CD4-positive, alpha-beta memory T cell (primary cell): Measurements from ENCODE around the gene VWCE. TPM values are rescaled to one million over a fixed set of nuclear protein-coding genes. Genes with fewer than 3 reads are reported as not detected.
A peak's percentile ranks its signal among the peaks of the same experiment; 100 is the strongest.
"Not testable (repeated sequence)": the region's sequence is repeated elsewhere in the genome, so short reads cannot be mapped to it uniquely, and the experiment has no call there.

Experiments
- CTCF ChIA-PET: fragments of 350-600 bp; sonication (Branson Sonifier 250); formaldehyde crosslinking; loops from one replicate; lab custom pipeline; 2021; ENCODE audit warnings: inconsistent platforms; ENCODE audit not compliant: partially characterized antibody; lab: Charles Lee
- POLR2A ChIA-PET: fragments of 350-600 bp; sonication (Branson Sonifier 250); formaldehyde crosslinking; loops from one replicate; lab custom pipeline; 2021; ENCODE audit not compliant: partially characterized antibody; lab: Charles Lee
- DNase-seq, 5 donors: peaks; one replicate each; pipeline versions ENCODE4 v3.0.0 to v3.0.0-alpha.2; 2020 to 2022; ENCODE audit warnings: mixed read lengths in 1 of 5
- H3K27ac ChIP-seq: one replicate; pipeline ENCODE4 v1.7.0; 2013; ENCODE audit warnings: low read depth, low read length
- H3K27me3 ChIP-seq: 2 replicates; pipeline ENCODE4 v1.7.0; 2013; ENCODE audit warnings: mild to moderate bottlenecking, low read length, moderate library complexity; ENCODE audit not compliant: insufficient read depth
- H3K36me3 ChIP-seq: 2 replicates; pipeline ENCODE4 v1.7.0; 2013; ENCODE audit warnings: mild to moderate bottlenecking, low read length, moderate library complexity; ENCODE audit not compliant: insufficient read depth
- H3K4me1 ChIP-seq: 2 replicates; pipeline ENCODE4 v1.7.0; 2013; ENCODE audit warnings: mild to moderate bottlenecking, low read length, moderate library complexity; ENCODE audit not compliant: insufficient read depth
- H3K4me3 ChIP-seq, 2 donors: one replicate each; pipeline ENCODE4 v1.7.0; 2013; ENCODE audit warnings: low read length in 2 of 2, mild to moderate bottlenecking in 1 of 2
- H3K9me3 ChIP-seq, 2 donors: one replicate each; pipeline ENCODE4 v1.7.0; 2013; ENCODE audit warnings: low read length in 2 of 2, control low read depth in 1 of 2; ENCODE audit not compliant: control insufficient read depth in 1 of 2
- H3K27ac Mint-ChIP-seq, 7 donors: one replicate each; pipeline ENCODE4 v1.8.0; 2020 to 2021; ENCODE audit warnings: mixed read lengths in 7 of 7, mild to moderate bottlenecking in 6 of 7, inconsistent platforms in 3 of 7, moderate library complexity in 3 of 7
- H3K27me3 Mint-ChIP-seq, 2 donors: one replicate each; pipeline ENCODE4 v1.8.0; 2020 to 2021; ENCODE audit warnings: mixed read lengths in 2 of 2
- H3K36me3 Mint-ChIP-seq, 2 donors: one replicate each; pipeline ENCODE4 v1.8.0; 2020 to 2021; ENCODE audit warnings: mixed read lengths in 2 of 2, inconsistent platforms in 1 of 2, mild to moderate bottlenecking in 1 of 2
- H3K4me1 Mint-ChIP-seq, 4 donors: one replicate each; pipeline ENCODE4 v1.8.0; 2020 to 2021; ENCODE audit warnings: mixed read lengths in 4 of 4, mild to moderate bottlenecking in 1 of 4
- H3K4me3 Mint-ChIP-seq, 8 donors: one replicate each; pipeline ENCODE4 v1.8.0; 2020 to 2021; ENCODE audit warnings: mixed read lengths in 8 of 8, mild to moderate bottlenecking in 7 of 8, moderate library complexity in 6 of 8, inconsistent platforms in 3 of 8
- H3K9me3 Mint-ChIP-seq, 8 donors: one replicate each; pipeline ENCODE4 v1.8.0; 2020 to 2021; ENCODE audit warnings: mixed read lengths in 8 of 8, mild to moderate bottlenecking in 5 of 8, inconsistent platforms in 3 of 8, moderate library complexity in 1 of 8
- intact Hi-C: fragments of 100-400 bp; cut with micrococcal nuclease; formaldehyde crosslinking; loops from one replicate; pipeline ENCODE4 v1.15.1; 2023
- polyA plus RNA-seq, 2 donors: library from polyadenylated mRNA; unstranded; fragments of 300-500 nt; fragmentation: Illumina TruSeq; gene quantifications; one replicate each; pipeline ENCODE4 v1.2.3, GENCODE V29; 2021
- total RNA-seq, 2 experiments: library from RNA; stranded (reverse); gene quantifications; one replicate each; pipeline ENCODE4 v1.2.3, GENCODE V29; 2021

The VWCE gene
- total and polyA plus RNA-seq, 4 experiments from 2014 or later = 0.38 to 0.44 TPM; not detected in 2

- H3K4me1 ChIP-seq, H3K27ac Mint-ChIP-seq, H3K4me3 ChIP-seq, H3K27ac ChIP-seq, H3K36me3 ChIP-seq, POLR2A ChIA-PET, H3K36me3 Mint-ChIP-seq, H3K27me3 Mint-ChIP-seq, CTCF ChIA-PET, H3K4me3 Mint-ChIP-seq, H3K4me1 Mint-ChIP-seq, intact Hi-C loops, H3K9me3 Mint-ChIP-seq, H3K9me3 ChIP-seq, H3K27me3 ChIP-seq, DNase-seq: not testable (repeated sequence)
Observed at GRCh38 chr11:61248071-61248470, 47.0 kb downstream of the VWCE start.

GRCh38 chr11:61245284-61245964 lies 49.7 kb downstream of the VWCE start:
- H3K4me1 ChIP-seq, H3K9me3 Mint-ChIP-seq, intact Hi-C loops, H3K9me3 ChIP-seq, H3K36me3 Mint-ChIP-seq, H3K27me3 Mint-ChIP-seq, DNase-seq, H3K4me1 Mint-ChIP-seq, H3K4me3 Mint-ChIP-seq, H3K27me3 ChIP-seq, CTCF ChIA-PET, H3K27ac Mint-ChIP-seq, H3K36me3 ChIP-seq, H3K4me3 ChIP-seq, H3K27ac ChIP-seq, POLR2A ChIA-PET: not testable (repeated sequence)

GRCh38 chr11:61241526-61241925 lies 53.6 kb downstream of the VWCE start:
- CTCF ChIA-PET, H3K36me3 Mint-ChIP-seq, H3K4me1 ChIP-seq, H3K4me1 Mint-ChIP-seq, H3K27me3 ChIP-seq, intact Hi-C loops, H3K27ac ChIP-seq, H3K27ac Mint-ChIP-seq, DNase-seq, H3K36me3 ChIP-seq, H3K9me3 Mint-ChIP-seq, POLR2A ChIA-PET, H3K27me3 Mint-ChIP-seq, H3K4me3 Mint-ChIP-seq, H3K4me3 ChIP-seq, H3K9me3 ChIP-seq: not testable (repeated sequence)

- H3K27ac Mint-ChIP-seq = peak within 1 kb of the TSS in 2 of 7 donors; percentile 55 to 57
- CTCF ChIA-PET, H3K9me3 ChIP-seq: not testable (repeated sequence)
Observed at GRCh38 chr11:61240875-61241274, 54.2 kb downstream of the VWCE start, which contains the start of gene PGA5. PGA5 (plus strand) TSS chr11:61241175; CDS start chr11:61241227, 52 bp downstream.

GRCh38 chr11:61240288-61240687 lies 54.8 kb downstream of the VWCE start:
- H3K36me3 ChIP-seq, H3K9me3 ChIP-seq, H3K9me3 Mint-ChIP-seq, H3K27me3 Mint-ChIP-seq, H3K27me3 ChIP-seq, H3K4me1 ChIP-seq, CTCF ChIA-PET, intact Hi-C loops, POLR2A ChIA-PET, H3K4me3 Mint-ChIP-seq, DNase-seq, H3K27ac ChIP-seq, H3K4me3 ChIP-seq, H3K36me3 Mint-ChIP-seq, H3K4me1 Mint-ChIP-seq: not testable (repeated sequence)
- H3K27ac Mint-ChIP-seq = peak overlapping the region in 2 of 7 donors; percentile 55 to 57

More at GRCh38 chr11:61240875-61241274, 54.2 kb downstream of the VWCE start, which contains the start of gene PGA5:
- DNase-seq, H3K4me1 Mint-ChIP-seq, H3K4me3 Mint-ChIP-seq, H3K36me3 ChIP-seq, H3K4me1 ChIP-seq, H3K27me3 Mint-ChIP-seq, H3K4me3 ChIP-seq, H3K36me3 Mint-ChIP-seq, intact Hi-C loops, H3K27me3 ChIP-seq, H3K9me3 Mint-ChIP-seq, H3K27ac ChIP-seq, POLR2A ChIA-PET: not testable (repeated sequence)

- POLR2A ChIA-PET, H3K36me3 Mint-ChIP-seq, H3K9me3 Mint-ChIP-seq, DNase-seq, H3K9me3 ChIP-seq, H3K4me3 Mint-ChIP-seq, H3K27ac Mint-ChIP-seq, intact Hi-C loops, H3K4me1 ChIP-seq, H3K4me1 Mint-ChIP-seq, H3K27me3 Mint-ChIP-seq, H3K4me3 ChIP-seq, H3K36me3 ChIP-seq, CTCF ChIA-PET, H3K27me3 ChIP-seq, H3K27ac ChIP-seq: not testable (repeated sequence)
Observed at GRCh38 chr11:61237130-61237529, 58.0 kb downstream of the VWCE start.

GRCh38 chr11:61232548-61233145 lies 62.5 kb downstream of the VWCE start:
- H3K4me1 Mint-ChIP-seq, H3K9me3 Mint-ChIP-seq, H3K4me3 Mint-ChIP-seq, CTCF ChIA-PET, H3K36me3 ChIP-seq, H3K27ac ChIP-seq, H3K27me3 Mint-ChIP-seq, POLR2A ChIA-PET, H3K36me3 Mint-ChIP-seq, H3K4me1 ChIP-seq, intact Hi-C loops, H3K9me3 ChIP-seq, DNase-seq, H3K27ac Mint-ChIP-seq, H3K27me3 ChIP-seq, H3K4me3 ChIP-seq: not testable (repeated sequence)
